Type B pancreatic cell (in vitro differentiated cells): ENCODE data around the gene NTRK3. TPM values are rescaled to one million over a fixed set of nuclear protein-coding genes. Genes with fewer than 3 reads are reported as not detected.

Experiments
- DNase-seq: peaks from one replicate; pipeline ENCODE4 v3.0.0; 2021; ENCODE audit warnings: mixed read lengths; ENCODE audit not compliant: unreplicated experiment; ENCODE audit errors: extremely low spot score
- H3K27ac Mint-ChIP-seq: 2 replicates; pipeline ENCODE4 v1.8.0; 2021; ENCODE audit warnings: mild to moderate bottlenecking, mixed read lengths
- H3K27me3 Mint-ChIP-seq: 2 replicates; pipeline ENCODE4 v1.8.0; 2021; ENCODE audit warnings: mixed read lengths
- H3K36me3 Mint-ChIP-seq: 2 replicates; pipeline ENCODE4 v1.8.0; 2021; ENCODE audit warnings: mixed read lengths
- H3K4me1 Mint-ChIP-seq: one replicate; pipeline ENCODE4 v1.8.0; 2021; ENCODE audit warnings: mixed read lengths; ENCODE audit not compliant: unreplicated experiment
- H3K4me3 Mint-ChIP-seq: 2 replicates; pipeline ENCODE4 v1.8.0; 2021; ENCODE audit warnings: mild to moderate bottlenecking, mixed read lengths
- H3K9me3 Mint-ChIP-seq: 2 replicates; pipeline ENCODE4 v1.8.0; 2021; ENCODE audit warnings: mixed read lengths
- CTCF ChIP-seq: fragments of 200-600 bp; sonication (generic); conservative IDR thresholded peaks from 2 replicates; pipeline ENCODE4 v1.5.0; 2021; ENCODE audit warnings: antibody characterized with exemption, mild to moderate bottlenecking
- total RNA-seq: library from RNA; stranded (reverse); gene quantifications from 2 replicates; pipeline ENCODE4 v1.2.1, GENCODE V29; 2021; ENCODE audit warnings: low replicate concordance

The NTRK3 gene
- total RNA-seq, 1 donor from 2014 or later = 16.9 TPM

- Mint-ChIP-seq H3K4me1 (no peaks in the 10 kb centered on the region), H3K36me3 (no peaks in the 10 kb centered on the region), H3K27ac (no peak overlapping the region), H3K9me3 (no peaks in the 10 kb centered on the region), H3K27me3 (peaks cover 4% of the 10 kb centered on the region), H3K4me3 (no peak overlapping the region)
- no peak for TF ChIP-seq CTCF
- no peak for DNase-seq
Observed at GRCh38 chr15:88098361-88098760, 158.2 kb downstream of the NTRK3 start.

GRCh38 chr15:88091444-88092016 is 165.0 kb downstream of the NTRK3 start:
- Mint-ChIP-seq H3K9me3 (no peaks in the 10 kb centered on the region), H3K4me1 (peaks cover 13% of the 10 kb centered on the region), H3K27ac (no peak overlapping the region), H3K27me3 (peaks cover 30% of the 10 kb centered on the region), H3K4me3 (no peak overlapping the region), H3K36me3 (no peaks in the 10 kb centered on the region)
- DNase-seq = no peak
- no peak for TF ChIP-seq CTCF

DNA sequence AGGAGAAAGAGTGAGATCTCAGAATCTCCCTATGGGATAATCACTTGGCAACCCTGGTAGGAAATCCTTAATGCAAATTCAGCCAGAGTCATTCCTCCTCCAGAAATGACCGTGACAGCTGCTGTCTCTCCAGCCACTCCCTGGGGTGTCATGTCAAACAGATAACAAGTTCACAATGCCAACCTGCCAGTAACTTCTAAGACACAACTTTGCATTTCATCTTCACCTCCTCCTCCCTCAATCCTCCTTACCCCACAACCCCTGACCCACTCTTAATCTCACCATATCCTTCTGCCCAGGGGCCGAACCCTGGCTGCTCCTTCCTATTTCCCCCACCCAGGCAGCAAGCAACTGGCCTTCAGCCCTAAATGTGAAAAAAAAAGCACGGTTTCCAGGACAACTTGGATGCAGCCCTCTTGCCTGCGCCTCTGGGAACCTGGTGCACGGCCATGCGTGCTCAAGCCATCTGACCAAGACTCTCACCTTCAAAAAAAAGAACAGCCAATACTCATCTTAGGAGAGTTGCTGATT is 166.0 kb downstream of the NTRK3 start:
- Mint-ChIP-seq H3K9me3 (peaks cover 3% of the 10 kb centered on the region), H3K4me3 (no peak overlapping the region), H3K27me3 (peaks cover 33% of the 10 kb centered on the region), H3K4me1 (peaks cover 13% of the 10 kb centered on the region), H3K27ac (no peak overlapping the region), H3K36me3 (no peaks in the 10 kb centered on the region)
- TF ChIP-seq CTCF = no peak
- no peak for DNase-seq

- H3K4me3 Mint-ChIP-seq = no peak overlapping the region
- peaks cover 3% of the 10 kb centered on the region for H3K9me3 Mint-ChIP-seq
- no peak for TF ChIP-seq CTCF
- DNase-seq = no peak
- no peaks in the 10 kb centered on the region for H3K36me3 Mint-ChIP-seq
- peaks cover 35% of the 10 kb centered on the region for H3K27me3 Mint-ChIP-seq
- no peak overlapping the region for H3K27ac Mint-ChIP-seq
- H3K4me1 Mint-ChIP-seq = peaks cover 13% of the 10 kb centered on the region
Observed at GRCh38 chr15:88089731-88090130, 166.8 kb downstream of the NTRK3 start.

GRCh38 chr15:88089024-88089620 is 167.4 kb downstream of the NTRK3 start:
- DNase-seq = no peak
- TF ChIP-seq CTCF = no peak
- no peaks in the 10 kb centered on the region for H3K36me3 Mint-ChIP-seq
- H3K27me3 Mint-ChIP-seq = peaks cover 38% of the 10 kb centered on the region
- H3K4me1 Mint-ChIP-seq = peaks cover 13% of the 10 kb centered on the region
- H3K27ac Mint-ChIP-seq = no peak overlapping the region
- no peak overlapping the region for H3K4me3 Mint-ChIP-seq
- peaks cover 3% of the 10 kb centered on the region for H3K9me3 Mint-ChIP-seq
